Measurements from ENCODE around the gene PHRF1. TPM values are rescaled to one million over a fixed set of nuclear protein-coding genes. Genes with fewer than 3 reads are reported as not detected.

Gene PHRF1
- total and polyA plus RNA-seq, 2 experiments from 2014 or later, result 25.6 to 26.9 TPM

DNA sequence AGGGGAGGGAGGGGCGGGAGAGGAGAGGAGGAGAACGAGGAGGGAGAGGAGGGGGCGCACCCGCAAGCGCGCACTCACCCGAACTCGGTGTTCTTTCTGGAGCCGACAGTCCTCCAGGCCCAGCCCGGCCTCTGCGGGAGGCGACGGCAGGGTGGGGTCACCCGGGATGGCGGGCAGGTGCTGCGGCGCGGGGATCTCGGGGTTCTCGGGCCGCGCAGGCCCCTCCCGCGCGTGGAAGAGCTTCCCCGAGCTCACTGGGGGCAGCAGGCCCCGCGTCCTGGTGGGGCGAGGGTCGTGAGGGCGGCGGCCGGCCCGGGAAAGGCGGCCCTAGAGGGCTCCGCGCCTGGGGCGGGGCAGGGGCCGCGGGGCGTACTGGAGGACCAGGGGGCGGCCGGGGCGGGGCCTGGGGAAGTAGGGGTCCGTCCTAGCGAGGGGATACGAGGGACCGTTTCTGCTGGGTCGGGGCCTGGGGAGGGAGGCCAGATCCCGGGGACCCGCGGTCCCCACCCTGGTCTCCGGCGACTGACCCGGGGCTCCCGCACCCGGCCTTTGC lies 21.0 kb upstream of the PHRF1 start:
- no peak overlapping the region for H2AFZ ChIP-seq
- no peak overlapping the region for H3K27ac ChIP-seq

GRCh38 chr11:555780-556661 lies 20.2 kb upstream of the PHRF1 start:
- Histone ChIP-seq H3K79me2 (no peaks in the 10 kb centered on the region), H3K4me3 (peak overlapping the region; percentile 36), H3K27ac (no peak overlapping the region), H3K4me1 (ENCODE audit: insufficient read depth) (peaks cover 24% of the 10 kb centered on the region), H3K36me3 (replicated peaks; ENCODE audit: insufficient read depth, low read depth) (no peaks in the 10 kb centered on the region), H4K20me1 (ENCODE audit: insufficient read depth, poor library complexity, severe bottlenecking) (no peaks in the 10 kb centered on the region), H3K4me2 (peak overlapping the region; percentile 96), H3K9me3 (ENCODE audit: low read depth) (no peaks in the 10 kb centered on the region), H3K27me3 (peaks cover 34% of the 10 kb centered on the region), H3K9me2 (replicated peaks; ENCODE audit: insufficient read depth) (no peaks in the 10 kb centered on the region), H2AFZ (no peak overlapping the region)
- no peak for TF ChIP-seq CTCF (IDR thresholded peaks at IDR 0.05; ENCODE audit: poor library complexity)
- TF ChIP-seq EZH2 (IDR thresholded peaks at IDR 0.05; ENCODE audit: borderline replicate concordance), result peak; percentile 83
- TF ChIP-seq EZH2phosphoT487 (IDR thresholded peaks at IDR 0.05; ENCODE audit: low read depth, severe bottlenecking, unreplicated experiment), result peak; percentile 32
- no peak for DNase-seq (ENCODE audit: low spot score)
- WGBS (ENCODE audit: low lambda C conversion rate, missing lambda C conversion rate), result 19% methylated on average over 45 of the region's 104 CpGs

More for the DNA sequence above, 21.0 kb upstream of the PHRF1 start:
- Histone ChIP-seq H3K9me2 (replicated peaks; ENCODE audit: insufficient read depth) (no peaks in the 10 kb centered on the region), H3K36me3 (replicated peaks; ENCODE audit: insufficient read depth, low read depth) (no peaks in the 10 kb centered on the region), H3K9me3 (ENCODE audit: low read depth) (no peaks in the 10 kb centered on the region), H3K4me2 (peak overlapping the region; percentile 96), H3K27me3 (peaks cover 34% of the 10 kb centered on the region), H3K4me1 (ENCODE audit: insufficient read depth) (peaks cover 21% of the 10 kb centered on the region), H3K79me2 (no peaks in the 10 kb centered on the region), H3K4me3 (peak overlapping the region; percentile 36), H4K20me1 (ENCODE audit: insufficient read depth, poor library complexity, severe bottlenecking) (no peaks in the 10 kb centered on the region)
- WGBS (ENCODE audit: low lambda C conversion rate, missing lambda C conversion rate), result 2% methylated on average over 21 of the region's 57 CpGs
- TF ChIP-seq EZH2phosphoT487 (IDR thresholded peaks at IDR 0.05; ENCODE audit: low read depth, severe bottlenecking, unreplicated experiment) (no peak), CTCF (IDR thresholded peaks at IDR 0.05; ENCODE audit: poor library complexity) (no peak), EZH2 (IDR thresholded peaks at IDR 0.05; ENCODE audit: borderline replicate concordance) (peak; percentile 76)
- no peak for DNase-seq (ENCODE audit: low spot score)

DNA sequence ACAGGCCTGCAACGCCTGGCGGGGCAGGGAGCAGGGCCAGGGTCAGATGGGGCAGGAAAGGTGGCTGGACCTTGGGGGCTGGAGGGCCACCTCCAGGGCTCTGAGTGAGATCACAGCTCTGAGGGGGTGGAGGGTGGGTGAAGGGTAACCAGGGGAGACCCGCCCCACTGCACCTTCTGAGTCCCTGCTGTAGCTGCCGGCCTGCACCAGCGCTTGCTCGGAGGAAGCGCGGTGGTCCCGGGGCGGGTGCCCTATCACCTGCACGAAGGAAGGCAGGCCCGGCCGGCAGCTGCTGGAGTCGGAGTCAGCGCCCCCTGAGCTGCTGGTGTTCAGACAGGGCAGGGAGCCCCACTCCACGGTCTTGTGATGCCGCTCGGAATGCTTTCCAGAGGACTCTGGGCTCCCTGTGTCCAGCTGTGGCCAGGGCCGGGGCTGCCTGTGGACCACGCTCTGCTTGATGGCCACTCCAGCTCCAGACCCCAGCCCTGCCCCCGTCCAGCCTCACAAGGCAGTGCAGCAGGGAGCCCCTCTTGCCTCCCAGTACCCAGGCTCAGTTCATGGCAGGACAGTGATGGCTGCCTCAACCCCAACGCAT lies 19.5 kb upstream of the PHRF1 start:
- H3K79me2 ChIP-seq, result peaks cover 2% of the 10 kb centered on the region
- H3K4me1 ChIP-seq (ENCODE audit: insufficient read depth), result peaks cover 24% of the 10 kb centered on the region
- H3K27ac ChIP-seq, result no peak overlapping the region
- H3K4me2 ChIP-seq, result no peak overlapping the region
- WGBS (ENCODE audit: low lambda C conversion rate, missing lambda C conversion rate), result 87% methylated on average over 22 of the region's 22 CpGs
- no peak overlapping the region for H2AFZ ChIP-seq
- H3K36me3 ChIP-seq (replicated peaks; ENCODE audit: insufficient read depth, low read depth), result no peaks in the 10 kb centered on the region
- H3K4me3 ChIP-seq, result no peak overlapping the region
- peaks cover 34% of the 10 kb centered on the region for H3K27me3 ChIP-seq
- no peaks in the 10 kb centered on the region for H4K20me1 ChIP-seq (ENCODE audit: insufficient read depth, poor library complexity, severe bottlenecking)
- TF ChIP-seq EZH2phosphoT487 (IDR thresholded peaks at IDR 0.05; ENCODE audit: low read depth, severe bottlenecking, unreplicated experiment), result no peak
- TF ChIP-seq EZH2 (IDR thresholded peaks at IDR 0.05; ENCODE audit: borderline replicate concordance), result no peak
- TF ChIP-seq CTCF (IDR thresholded peaks at IDR 0.05; ENCODE audit: poor library complexity), result no peak
- no peaks in the 10 kb centered on the region for H3K9me2 ChIP-seq (replicated peaks; ENCODE audit: insufficient read depth)
- H3K9me3 ChIP-seq (ENCODE audit: low read depth), result no peaks in the 10 kb centered on the region
- DNase-seq (ENCODE audit: low spot score), result no peak

Data from hepatocyte (in vitro differentiated cells).